Measurements from ENCODE around the gene NEU1. TPM values are rescaled to one million over a fixed set of nuclear protein-coding genes. Genes with fewer than 3 reads are reported as not detected.

Gene NEU1
- total and polyA plus RNA-seq, 4 donors, result 20.3 to 24.6 (median 23.8) TPM

DNA sequence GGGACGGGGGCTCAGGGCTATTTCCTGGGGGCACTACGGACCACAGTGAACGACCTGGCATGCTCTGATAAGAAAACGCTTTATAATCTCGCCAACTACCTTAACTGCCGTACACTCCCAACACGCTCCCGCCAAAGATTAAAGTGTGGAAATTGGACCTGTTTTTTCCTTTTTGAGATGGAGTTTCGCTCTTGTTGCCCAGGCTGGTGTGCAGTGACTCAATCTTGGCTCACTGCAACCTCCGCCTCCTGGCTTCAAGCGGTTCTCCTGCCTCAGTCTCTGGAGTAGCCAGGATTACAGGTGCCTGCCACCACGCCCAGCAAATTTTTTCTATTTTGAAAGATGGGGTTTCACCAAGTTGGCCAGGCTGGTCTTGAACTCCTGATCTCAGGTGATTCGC, 16.5 kb upstream of the NEU1 start:
- H3K9me3 ChIP-seq (ENCODE audit: control insufficient read depth, low read length), result no peaks in the 10 kb centered on the region

GRCh38 chr6:31878726-31879125, 16.1 kb upstream of the NEU1 start, which contains the start of gene SLC44A4:
Gene SLC44A4, minus strand, starts transcription at chr6:31878997. Its CDS starts 17 bp downstream, at chr6:31878980.
- DNase-seq (no peak), ATAC-seq (ENCODE audit: low FRiP score) (no peak)
- Histone ChIP-seq H3K4me1 (ENCODE audit: control insufficient read depth in 1 of 2, insufficient read depth in 2 of 2, low read length in 2 of 2) (no peaks in the 10 kb centered on the region), H3K4me3 (ENCODE audit: low read length in 2 of 2) (no peak within 1 kb of the TSS), H3K9me3 (ENCODE audit: control insufficient read depth, low read length) (no peaks in the 10 kb centered on the region), H3K27me3 (ENCODE audit: control insufficient read depth in 1 of 2, insufficient read depth in 2 of 2, low read length in 1 of 2) (no peaks in the 10 kb centered on the region), H3K36me3 (ENCODE audit: control insufficient read depth in 1 of 2, insufficient read depth in 2 of 2, low read length in 1 of 2) (peaks cover 0 to 12% of the 10 kb centered on the region in 2 donors), H3K27ac (ENCODE audit: low read depth in 1 of 2, low read length in 2 of 2) (no peak within 1 kb of the TSS)
- 45 to 55% methylated on average over 18 of the region's 18 CpGs for WGBS, 2 donors
- intact Hi-C loops (cut with DNase I), result no loop called here

More for the DNA sequence above, 16.5 kb upstream of the NEU1 start:
- Histone ChIP-seq H3K27me3 (ENCODE audit: control insufficient read depth in 1 of 2, insufficient read depth in 2 of 2, low read length in 1 of 2) (no peaks in the 10 kb centered on the region), H3K4me3 (ENCODE audit: low read length in 2 of 2) (no peak overlapping the region), H3K27ac (ENCODE audit: low read depth in 1 of 2, low read length in 2 of 2) (no peak overlapping the region), H3K36me3 (ENCODE audit: control insufficient read depth in 1 of 2, insufficient read depth in 2 of 2, low read length in 1 of 2) (peaks cover 0 to 12% of the 10 kb centered on the region in 2 donors), H3K4me1 (ENCODE audit: control insufficient read depth in 1 of 2, insufficient read depth in 2 of 2, low read length in 2 of 2) (no peaks in the 10 kb centered on the region)
- 74 to 76% methylated on average over 13 of the region's 13 CpGs for WGBS, 2 donors
- intact Hi-C loops (cut with DNase I), result no loop called here
- ATAC-seq (ENCODE audit: low FRiP score), result no peak
- no peak for DNase-seq

DNA sequence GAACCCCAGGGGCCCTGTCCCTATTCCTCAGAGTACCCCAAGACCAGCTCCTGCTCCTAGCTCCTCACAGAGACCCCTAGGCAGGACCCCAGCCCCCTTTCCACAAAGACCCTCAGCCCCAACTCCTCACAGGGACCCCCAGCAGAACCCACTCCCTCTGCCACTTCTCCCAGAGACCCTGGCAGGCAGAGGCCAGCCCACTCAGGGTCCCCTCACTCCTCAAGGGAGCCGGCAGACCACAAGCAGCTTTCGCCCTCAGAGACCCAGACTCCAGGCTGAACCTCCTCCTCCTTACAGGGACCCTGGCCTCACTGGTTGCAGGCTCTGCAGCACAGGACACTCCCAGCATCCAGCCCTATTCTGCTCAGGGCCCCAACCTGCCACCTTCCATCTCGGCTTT, 15.6 kb upstream of the NEU1 start:
- ATAC-seq (ENCODE audit: low FRiP score), result no peak

GRCh38 chr6:31877651-31878161, 15.1 kb upstream of the NEU1 start:
- 70% methylated on average over 10 of the region's 10 CpGs for WGBS, 2 donors
- no peak for ATAC-seq (ENCODE audit: low FRiP score)
- no peaks in the 10 kb centered on the region for H3K9me3 ChIP-seq (ENCODE audit: control insufficient read depth, low read length)
- no peaks in the 10 kb centered on the region for H3K27me3 ChIP-seq (ENCODE audit: control insufficient read depth in 1 of 2, insufficient read depth in 2 of 2, low read length in 1 of 2)
- no peak overlapping the region for H3K27ac ChIP-seq (ENCODE audit: low read depth in 1 of 2, low read length in 2 of 2)
- H3K36me3 ChIP-seq (ENCODE audit: control insufficient read depth in 1 of 2, insufficient read depth in 2 of 2, low read length in 1 of 2), result peaks cover 0 to 6% of the 10 kb centered on the region in 2 donors
- H3K4me3 ChIP-seq (ENCODE audit: low read length in 2 of 2), result no peak overlapping the region
- DNase-seq, result no peak
- no peaks in the 10 kb centered on the region for H3K4me1 ChIP-seq (ENCODE audit: control insufficient read depth in 1 of 2, insufficient read depth in 2 of 2, low read length in 2 of 2)
- intact Hi-C loops (cut with DNase I), result no loop called here

More for the DNA sequence above, 15.6 kb upstream of the NEU1 start:
- peaks cover 0 to 9% of the 10 kb centered on the region in 2 donors for H3K36me3 ChIP-seq (ENCODE audit: control insufficient read depth in 1 of 2, insufficient read depth in 2 of 2, low read length in 1 of 2)
- H3K4me3 ChIP-seq (ENCODE audit: low read length in 2 of 2), result no peak overlapping the region
- WGBS, 2 donors, result 74 to 80% methylated on average over 3 of the region's 3 CpGs
- intact Hi-C loops (cut with DNase I), result no loop called here
- H3K9me3 ChIP-seq (ENCODE audit: control insufficient read depth, low read length), result no peaks in the 10 kb centered on the region
- H3K4me1 ChIP-seq (ENCODE audit: control insufficient read depth in 1 of 2, insufficient read depth in 2 of 2, low read length in 2 of 2), result no peaks in the 10 kb centered on the region
- DNase-seq, result no peak
- H3K27ac ChIP-seq (ENCODE audit: low read depth in 1 of 2, low read length in 2 of 2), result no peak overlapping the region
- no peaks in the 10 kb centered on the region for H3K27me3 ChIP-seq (ENCODE audit: control insufficient read depth in 1 of 2, insufficient read depth in 2 of 2, low read length in 1 of 2)

- intact Hi-C loops (cut with DNase I), result no loop called here
- no peak overlapping the region for H3K4me3 ChIP-seq (ENCODE audit: low read length in 2 of 2)
- peaks cover 0 to 6% of the 10 kb centered on the region in 2 donors for H3K36me3 ChIP-seq (ENCODE audit: control insufficient read depth in 1 of 2, insufficient read depth in 2 of 2, low read length in 1 of 2)
- no peaks in the 10 kb centered on the region for H3K4me1 ChIP-seq (ENCODE audit: control insufficient read depth in 1 of 2, insufficient read depth in 2 of 2, low read length in 2 of 2)
- no peak for DNase-seq
- no peak for ATAC-seq (ENCODE audit: low FRiP score)
- no peaks in the 10 kb centered on the region for H3K9me3 ChIP-seq (ENCODE audit: control insufficient read depth, low read length)
- no peaks in the 10 kb centered on the region for H3K27me3 ChIP-seq (ENCODE audit: control insufficient read depth in 1 of 2, insufficient read depth in 2 of 2, low read length in 1 of 2)
- 51 to 56% methylated on average over 3 of the region's 3 CpGs for WGBS, 2 donors
- no peak overlapping the region for H3K27ac ChIP-seq (ENCODE audit: low read depth in 1 of 2, low read length in 2 of 2)
These were observed 14.6 kb upstream of the NEU1 start for GRCh38 chr6:31877125-31877650.

- no peaks in the 10 kb centered on the region for H3K4me1 ChIP-seq (ENCODE audit: control insufficient read depth in 1 of 2, insufficient read depth in 2 of 2, low read length in 2 of 2)
- intact Hi-C loops (cut with DNase I), result no loop called here
- H3K27me3 ChIP-seq (ENCODE audit: control insufficient read depth in 1 of 2, insufficient read depth in 2 of 2, low read length in 1 of 2), result no peaks in the 10 kb centered on the region
- H3K4me3 ChIP-seq (ENCODE audit: low read length in 2 of 2), result no peak overlapping the region
- ATAC-seq (ENCODE audit: low FRiP score) (no peak), DNase-seq (peak in 1 of 2 donors; percentile 8)
- WGBS, 2 donors, result 83 to 84% methylated on average over 7 of the region's 7 CpGs
- H3K27ac ChIP-seq (ENCODE audit: low read depth in 1 of 2, low read length in 2 of 2), result no peak overlapping the region
- H3K36me3 ChIP-seq (ENCODE audit: control insufficient read depth in 1 of 2, insufficient read depth in 2 of 2, low read length in 1 of 2), result peaks cover 0 to 6% of the 10 kb centered on the region in 2 donors
- H3K9me3 ChIP-seq (ENCODE audit: control insufficient read depth, low read length), result no peaks in the 10 kb centered on the region
These were observed 13.7 kb upstream of the NEU1 start for GRCh38 chr6:31876357-31876756.

DNA sequence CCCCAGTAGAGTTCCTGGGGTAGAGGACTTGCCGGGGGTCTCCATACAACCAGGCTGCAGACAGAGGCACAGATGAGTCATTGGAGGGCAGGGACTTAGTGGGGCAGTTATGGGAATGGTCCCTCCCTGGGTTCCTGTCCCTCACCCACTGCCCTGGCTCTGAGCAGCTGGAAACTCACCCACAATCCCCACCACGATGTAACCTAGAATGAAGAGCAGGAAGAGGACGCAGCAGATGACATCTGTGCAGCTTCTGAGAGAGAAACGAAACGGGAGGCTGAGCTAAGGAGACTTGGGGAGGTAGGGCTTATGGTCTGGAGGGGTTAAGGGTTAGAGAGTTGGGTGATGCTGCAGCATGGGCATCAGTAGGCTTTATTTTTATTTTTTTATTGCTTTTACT, 13.3 kb upstream of the NEU1 start:
- Histone ChIP-seq H3K36me3 (ENCODE audit: control insufficient read depth in 1 of 2, insufficient read depth in 2 of 2, low read length in 1 of 2) (peaks cover 0 to 3% of the 10 kb centered on the region in 2 donors), H3K4me1 (ENCODE audit: control insufficient read depth in 1 of 2, insufficient read depth in 2 of 2, low read length in 2 of 2) (no peaks in the 10 kb centered on the region), H3K27me3 (ENCODE audit: control insufficient read depth in 1 of 2, insufficient read depth in 2 of 2, low read length in 1 of 2) (no peaks in the 10 kb centered on the region), H3K9me3 (ENCODE audit: control insufficient read depth, low read length) (no peaks in the 10 kb centered on the region), H3K4me3 (ENCODE audit: low read length in 2 of 2) (no peak overlapping the region), H3K27ac (ENCODE audit: low read depth in 1 of 2, low read length in 2 of 2) (no peak overlapping the region)
- DNase-seq, result no peak
- ATAC-seq (ENCODE audit: low FRiP score), result no peak
- WGBS, 2 donors, result 63 to 67% methylated on average over 5 of the region's 5 CpGs
- intact Hi-C loops (cut with DNase I), result no loop called here

GRCh38 chr6:31874836-31875572, 12.4 kb upstream of the NEU1 start:
- 77 to 88% methylated on average over 5 of the region's 5 CpGs for WGBS, 2 donors
- no peak for DNase-seq
- H3K27ac ChIP-seq (ENCODE audit: low read depth in 1 of 2, low read length in 2 of 2), result no peak overlapping the region
- no peaks in the 10 kb centered on the region for H3K4me1 ChIP-seq (ENCODE audit: control insufficient read depth in 1 of 2, insufficient read depth in 2 of 2, low read length in 2 of 2)
- no peak overlapping the region for H3K4me3 ChIP-seq (ENCODE audit: low read length in 2 of 2)
- intact Hi-C loops (cut with DNase I), result no loop called here
- ATAC-seq (ENCODE audit: low FRiP score), result no peak
- H3K36me3 ChIP-seq (ENCODE audit: control insufficient read depth in 1 of 2, insufficient read depth in 2 of 2, low read length in 1 of 2), result peaks cover 0 to 1% of the 10 kb centered on the region in 2 donors
- H3K9me3 ChIP-seq (ENCODE audit: control insufficient read depth, low read length), result no peaks in the 10 kb centered on the region
- no peaks in the 10 kb centered on the region for H3K27me3 ChIP-seq (ENCODE audit: control insufficient read depth in 1 of 2, insufficient read depth in 2 of 2, low read length in 1 of 2)
